Gastroesophageal sphincter (tissue), 3 donors: ENCODE results near the gene CELF2.

Source experiments
- CTCF ChIP-seq, 4 experiments: fragments of 200-600 bp in 2 of 4; fragments of 450-650 bp in 2 of 4; sonication (generic) in 1 of 4; IDR thresholded peaks; one replicate each; pipeline ENCODE4 v1.5.1; 2017 to 2019; ENCODE audit warnings: antibody characterized with exemption in 4 of 4, mild to moderate bottlenecking in 2 of 4, moderate library complexity in 2 of 4
- POLR2A ChIP-seq, 2 donors: fragments of 450-650 bp; IDR thresholded peaks; one replicate each; pipeline ENCODE4 v1.6.1; 2017; ENCODE audit warnings: antibody characterized with exemption in 2 of 2, mild to moderate bottlenecking in 2 of 2, moderate library complexity in 1 of 2
- POLR2AphosphoS5 ChIP-seq: sonication (generic); formaldehyde crosslinking; IDR thresholded peaks from one replicate; pipeline ENCODE4 v1.6.1; 2017; ENCODE audit warnings: antibody characterized with exemption

GRCh38 chr10:11215471-11215870 is 197.8 kb downstream of the CELF2 start:
- TF ChIP-seq POLR2A (IDR thresholded peaks at IDR 0.05), result no peak
- TF ChIP-seq CTCF (IDR thresholded peaks at IDR 0.05), result no peak
- no peak for TF ChIP-seq POLR2AphosphoS5
